HG02759 (cell line): ENCODE results near the gene PIPOX.

Experiments used
- ATAC-seq: cut with Tn5 transposase; IDR thresholded peaks from one replicate; pipeline ENCODE4 v1.9.1; 2021; ENCODE audit warnings: mild to moderate bottlenecking, moderate library complexity; ENCODE audit not compliant: unreplicated experiment

Gene PIPOX

DNA sequence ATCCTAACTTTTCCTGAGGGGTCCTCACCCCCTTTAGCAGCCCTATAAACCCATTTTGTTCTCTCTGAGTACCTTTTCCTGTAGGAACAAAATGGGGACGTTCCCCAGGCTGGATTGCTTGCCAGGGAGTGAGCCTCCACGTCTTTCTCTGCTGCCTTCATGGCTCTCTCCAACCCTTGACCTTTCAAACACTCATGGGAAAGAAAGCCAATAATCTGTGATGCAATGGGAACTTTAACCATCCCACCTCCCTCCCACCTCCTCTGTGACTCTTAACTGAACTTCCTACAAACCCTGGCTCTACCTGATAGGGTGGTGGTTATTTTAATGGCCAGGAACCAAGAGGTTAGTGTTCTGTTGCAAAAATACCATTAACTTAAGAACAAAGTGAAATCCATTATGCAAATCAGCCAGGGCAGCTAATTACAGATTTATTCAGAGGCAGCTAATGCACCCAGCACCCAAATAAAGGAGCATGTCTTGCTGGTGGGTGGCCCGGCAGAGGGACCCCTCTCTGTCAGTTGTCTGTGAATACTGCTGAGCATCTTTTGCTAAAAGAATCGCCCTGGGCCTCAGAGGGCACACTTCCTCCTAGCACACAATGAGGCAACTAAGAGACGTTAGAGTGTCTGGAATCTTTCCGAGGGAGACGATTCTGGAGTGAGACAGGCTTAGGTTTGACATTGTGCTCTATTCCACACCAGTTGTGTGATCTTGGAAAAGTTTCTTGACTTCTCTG lies 3.0 kb downstream of the PIPOX start:
- ATAC-seq, result no peak

DNA sequence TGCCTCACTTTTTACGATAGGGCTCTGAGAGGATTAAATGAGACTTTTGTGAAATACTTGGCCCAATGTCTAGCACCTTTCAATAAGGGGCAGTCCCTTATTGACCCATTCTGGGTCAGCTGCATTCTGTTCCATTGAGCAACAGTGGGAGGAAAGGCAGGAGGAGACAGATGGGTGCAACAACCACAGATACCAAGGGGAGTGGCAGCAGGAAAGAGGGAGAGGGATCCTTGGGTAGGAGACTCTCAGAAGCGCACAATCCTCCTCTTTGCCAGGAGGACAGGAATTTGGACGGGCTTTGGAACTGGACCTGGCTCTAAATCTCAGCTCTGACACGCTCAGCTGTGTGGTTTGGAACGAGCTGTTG lies 3.5 kb downstream of the PIPOX start:
- ATAC-seq, result no peak

DNA sequence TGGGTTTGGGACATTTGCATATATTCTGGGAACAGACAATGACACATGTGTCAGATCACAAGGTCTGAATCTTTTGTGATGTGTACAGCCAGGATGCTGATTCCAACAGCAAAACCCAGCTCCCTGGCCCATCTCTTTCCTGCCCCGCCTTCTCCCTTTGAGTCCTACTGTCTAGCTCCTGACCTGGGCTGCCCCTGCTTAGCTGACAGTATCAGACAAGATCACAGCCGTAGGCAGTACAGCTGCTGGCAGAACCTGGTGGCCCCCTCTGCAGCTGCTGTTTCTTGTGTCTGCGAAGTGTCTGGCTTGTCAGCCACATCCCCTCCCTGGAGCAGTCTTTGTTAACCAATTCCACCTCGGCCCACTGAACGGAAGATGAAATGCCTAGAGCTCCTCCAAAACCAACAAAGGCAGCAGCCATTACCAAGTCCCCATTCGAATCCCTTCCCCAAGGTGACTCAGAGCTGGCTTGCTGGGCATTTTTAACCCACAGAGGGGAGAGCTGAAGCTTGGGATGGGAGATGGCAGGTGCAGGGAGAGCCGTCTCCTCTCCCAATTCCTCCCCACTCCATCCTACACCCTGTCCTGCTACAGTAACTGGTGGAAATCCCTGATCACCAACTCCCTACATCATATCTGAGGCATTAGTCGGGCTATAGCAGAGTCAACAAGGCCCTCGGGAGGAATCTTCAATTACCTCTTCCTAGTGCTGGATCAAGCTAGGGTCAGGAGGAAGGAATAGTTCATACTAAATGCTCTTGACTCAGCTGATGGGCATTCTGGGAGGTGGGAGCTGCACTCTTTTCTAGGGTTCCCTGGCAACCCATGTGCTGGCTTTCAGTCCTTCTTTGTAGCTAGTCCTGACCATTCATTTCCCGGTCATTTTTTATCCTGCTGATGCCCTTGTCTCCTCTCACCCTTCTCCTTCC lies 5.8 kb downstream of the PIPOX start:
- no peak for ATAC-seq

DNA sequence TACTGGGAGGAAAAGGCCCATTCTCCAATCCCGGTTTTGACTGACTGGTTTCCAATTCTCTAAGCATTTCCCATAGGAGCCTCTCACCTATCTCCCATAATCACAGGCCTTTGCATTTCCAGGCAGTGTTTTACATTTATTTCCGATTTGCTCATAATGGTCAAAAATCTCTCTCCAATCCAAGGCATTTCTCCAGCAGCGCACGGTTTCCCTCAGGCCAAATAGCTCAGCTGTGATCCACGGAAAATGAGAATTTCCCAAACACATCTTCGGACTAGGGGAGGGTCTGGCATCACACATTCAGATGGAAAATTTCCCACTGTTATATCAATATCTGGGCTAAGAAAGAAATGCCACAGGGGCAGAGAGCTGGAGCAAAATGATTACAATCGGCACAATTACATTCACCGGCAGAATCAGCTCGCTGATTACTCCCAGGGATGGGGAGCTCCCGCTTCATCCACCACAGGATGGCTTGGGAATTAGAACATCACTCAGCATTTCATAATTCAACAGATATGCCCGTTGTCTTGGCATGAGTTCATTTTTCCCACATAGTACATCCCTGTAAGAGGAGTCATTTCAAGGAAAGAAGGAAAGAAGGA lies 6.7 kb downstream of the PIPOX start:
- no peak for ATAC-seq

DNA sequence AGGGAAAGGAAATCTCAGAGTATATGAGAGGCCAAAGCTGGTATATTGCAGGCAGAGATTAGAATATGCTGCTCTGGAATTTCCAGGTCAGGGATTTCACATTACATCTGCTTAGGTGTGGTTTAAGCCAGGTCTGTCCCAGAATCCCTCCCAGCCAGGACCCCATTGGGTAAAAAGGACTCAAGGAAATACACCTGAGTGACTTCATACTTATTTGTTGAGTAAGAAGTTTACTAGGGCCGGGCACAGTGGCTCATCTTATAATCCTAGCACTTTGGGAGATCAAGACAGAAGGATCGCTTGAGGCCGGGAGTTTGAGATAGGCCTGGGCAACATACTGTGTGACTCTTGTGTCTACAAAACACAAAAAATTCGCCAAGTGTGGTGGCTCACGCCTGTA lies 7.2 kb downstream of the PIPOX start:
- no peak for ATAC-seq

DNA sequence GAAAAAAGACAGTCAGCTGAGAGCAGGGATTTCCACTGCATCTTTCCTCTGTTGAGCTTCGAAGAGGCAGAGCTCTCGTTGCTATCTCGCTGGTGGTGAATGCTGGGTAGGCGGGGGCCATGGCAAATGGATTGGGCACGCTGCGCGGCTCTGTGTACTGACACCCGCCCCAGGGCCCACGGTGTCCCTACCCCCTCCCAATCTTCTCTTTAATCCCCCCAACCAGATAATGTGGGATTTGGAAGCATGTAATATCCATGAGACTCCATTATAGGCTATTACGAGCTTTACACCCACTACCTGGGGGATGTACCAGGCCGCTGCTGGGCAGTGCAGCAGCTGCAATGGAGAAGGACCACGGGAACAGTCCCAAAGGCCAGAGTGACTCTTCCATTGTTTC lies 8.3 kb downstream of the PIPOX start:
- ATAC-seq, result no peak

DNA sequence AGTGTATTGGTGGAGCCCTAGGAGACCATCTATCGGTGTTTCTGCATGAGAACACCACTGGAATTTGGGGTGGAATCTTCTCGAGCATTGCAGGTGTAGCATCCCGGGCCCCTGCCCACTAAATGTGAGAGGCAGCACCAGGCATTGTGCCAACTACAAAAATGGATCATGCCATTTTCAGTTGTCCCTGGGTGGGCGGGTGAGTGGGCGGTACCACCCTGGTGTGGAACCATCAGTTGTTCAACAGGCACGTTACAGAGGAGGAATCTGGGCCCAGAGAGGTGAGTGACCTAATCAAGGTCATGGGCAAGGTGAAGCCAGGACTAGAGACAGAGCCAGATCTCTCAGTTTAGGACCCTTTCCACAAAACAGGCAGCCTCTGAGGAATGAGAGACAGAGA lies 8.8 kb downstream of the PIPOX start:
- ATAC-seq, result no peak

DNA sequence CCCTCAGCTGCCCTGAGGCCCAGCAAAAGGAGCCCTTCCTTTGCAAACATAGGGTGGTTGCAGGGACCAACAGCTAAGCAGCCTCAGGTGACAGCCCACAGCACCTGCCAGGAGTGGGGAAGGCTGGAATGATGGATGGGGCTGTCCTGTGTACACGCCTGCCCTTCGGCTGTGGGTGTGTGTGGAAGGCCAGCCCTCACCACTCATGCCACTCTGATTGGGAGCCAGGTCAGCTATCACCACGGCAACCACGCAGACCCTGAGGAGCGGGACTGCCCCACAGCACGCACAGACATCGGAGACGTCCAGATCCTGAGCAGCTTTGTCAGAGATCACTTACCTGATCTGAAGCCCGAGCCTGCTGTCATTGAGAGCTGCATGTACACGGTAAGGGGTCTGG lies 11.9 kb downstream of the PIPOX start:
- no peak for ATAC-seq

DNA sequence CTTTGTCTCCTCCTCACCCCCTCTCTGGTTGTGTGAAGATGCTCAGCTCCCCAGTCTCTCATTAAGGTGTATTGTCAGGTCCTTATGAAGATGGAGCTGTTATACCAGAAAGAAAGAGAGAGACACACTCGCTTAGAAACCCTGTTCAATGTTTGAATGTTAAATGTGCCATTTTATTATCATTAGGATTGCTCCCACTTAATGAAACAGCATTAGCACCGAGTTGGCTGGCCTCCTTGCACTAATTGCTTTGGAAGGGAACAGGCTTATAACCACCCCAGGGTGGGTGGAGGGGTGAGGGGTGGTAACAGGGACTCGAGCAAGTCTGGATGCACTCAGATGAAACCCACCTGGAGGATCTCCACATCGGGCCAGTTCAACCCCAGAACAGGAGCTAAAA lies 14.4 kb downstream of the PIPOX start:
- no peak for ATAC-seq

DNA sequence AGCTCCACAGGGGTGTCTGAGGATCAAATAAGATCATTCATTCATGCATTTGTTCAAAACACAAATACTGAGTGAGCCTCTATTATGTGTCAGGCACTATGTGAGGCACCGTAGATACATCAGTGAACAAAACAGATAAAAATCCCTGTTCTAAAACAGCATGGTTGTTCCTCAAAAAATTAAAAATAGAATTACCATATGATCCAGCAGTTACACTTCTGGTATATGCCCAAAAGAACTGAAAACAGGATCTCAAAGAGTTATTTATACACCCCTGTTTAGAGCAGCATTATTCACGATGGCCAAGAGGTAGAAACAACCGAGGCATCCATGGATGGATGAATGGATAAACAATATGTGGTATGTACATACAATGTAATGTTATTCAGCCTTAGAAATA lies 15.4 kb downstream of the PIPOX start:
- ATAC-seq, result no peak

DNA sequence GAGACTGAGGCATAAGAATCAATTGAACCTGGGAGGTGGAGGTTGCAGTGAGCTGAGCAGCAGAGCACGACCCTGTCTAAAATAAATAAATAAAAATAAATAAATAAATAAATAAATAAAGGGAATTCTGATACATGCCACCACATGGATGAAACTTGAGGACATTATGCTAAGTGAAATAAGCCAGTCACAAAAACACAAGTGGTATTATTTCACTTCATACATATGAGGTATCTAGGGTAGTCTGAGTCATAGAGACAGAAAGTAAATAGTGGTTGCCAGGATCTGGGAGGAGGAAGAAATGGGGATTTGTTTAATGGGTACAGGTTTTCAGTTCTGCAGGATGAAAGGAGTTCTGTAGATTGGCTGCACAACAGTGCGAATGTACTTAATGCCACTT lies 16.3 kb downstream of the PIPOX start:
- no peak for ATAC-seq

DNA sequence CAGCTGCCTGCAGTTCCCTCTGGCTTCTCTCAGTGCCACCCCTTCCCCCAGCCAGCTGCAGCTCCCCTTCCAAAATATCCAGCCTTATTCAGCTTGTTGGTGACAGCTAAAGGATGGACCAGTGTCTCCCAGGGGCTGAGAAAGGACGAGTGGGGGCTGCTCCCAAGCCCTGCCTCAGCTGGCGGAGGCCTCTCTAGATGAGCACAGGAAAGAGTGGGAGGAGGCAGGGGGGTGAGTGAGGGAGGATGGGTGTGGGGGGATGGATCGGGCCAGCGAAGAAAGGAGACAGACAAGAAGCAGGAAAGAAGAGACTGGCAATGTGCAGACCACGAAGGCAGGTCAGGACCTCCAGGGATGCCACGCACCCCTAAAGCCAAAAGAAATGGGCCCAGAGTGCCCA lies 17.5 kb downstream of the PIPOX start:
- ATAC-seq, result no peak

DNA sequence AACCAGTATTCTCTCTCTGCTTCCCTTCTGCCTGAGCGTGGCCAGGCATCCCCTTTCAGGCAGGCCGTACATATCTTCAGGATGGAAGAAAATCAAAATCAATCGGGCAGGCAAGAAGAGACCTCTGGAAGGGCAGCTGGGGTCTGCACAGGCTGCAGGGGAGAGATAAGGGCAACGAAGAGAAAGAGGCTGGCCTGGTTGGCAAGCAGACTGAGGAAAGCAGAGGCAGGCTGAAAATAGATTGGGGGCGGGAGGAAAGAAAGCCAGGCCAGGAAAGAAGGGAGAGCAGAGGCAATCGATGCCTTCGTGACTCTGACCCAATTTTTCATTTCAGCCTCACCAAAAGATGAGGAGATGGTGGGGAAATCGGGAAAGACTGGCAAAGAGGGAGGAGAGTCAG lies 18.1 kb downstream of the PIPOX start:
- no peak for ATAC-seq

DNA sequence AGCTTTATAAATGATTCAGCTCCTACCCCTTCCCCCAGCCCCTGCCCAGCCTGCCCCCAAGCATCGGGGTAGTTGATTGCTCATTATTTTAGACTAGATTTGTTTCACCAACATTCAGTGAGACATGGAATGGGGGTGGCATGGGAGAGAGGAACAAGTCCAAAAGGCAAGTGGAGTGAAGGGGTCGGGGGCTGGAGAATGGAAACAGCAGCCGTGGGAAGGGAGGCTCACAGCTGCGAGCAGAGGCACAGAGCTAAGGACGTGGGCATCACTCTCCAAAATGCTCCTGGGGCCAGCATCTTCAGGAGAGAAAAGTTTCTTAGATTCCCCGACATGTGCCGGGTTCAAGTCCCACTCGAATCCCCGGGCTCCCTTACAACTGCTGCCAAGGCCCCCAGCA lies 19.3 kb downstream of the PIPOX start:
- no peak for ATAC-seq

DNA sequence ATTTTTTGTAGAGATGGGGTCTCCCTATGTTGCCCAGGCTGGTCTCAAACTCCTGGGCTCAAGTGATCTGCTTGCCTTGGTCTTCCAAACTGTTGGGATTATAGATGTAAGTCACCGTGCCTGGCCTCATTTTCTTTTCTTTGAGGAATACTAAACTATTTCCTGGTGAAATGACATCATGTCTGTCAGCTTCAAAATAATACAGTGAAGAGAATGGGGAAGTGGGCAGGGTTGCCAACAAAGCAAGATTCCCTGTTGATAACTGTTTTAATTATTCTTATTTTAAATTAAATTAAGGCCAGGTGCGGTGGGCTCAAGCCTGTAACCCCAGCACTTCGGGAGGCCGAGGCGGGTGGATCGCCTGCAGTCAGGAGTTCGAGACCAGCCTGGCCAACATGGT lies 21.1 kb downstream of the PIPOX start:
- ATAC-seq, result no peak

DNA sequence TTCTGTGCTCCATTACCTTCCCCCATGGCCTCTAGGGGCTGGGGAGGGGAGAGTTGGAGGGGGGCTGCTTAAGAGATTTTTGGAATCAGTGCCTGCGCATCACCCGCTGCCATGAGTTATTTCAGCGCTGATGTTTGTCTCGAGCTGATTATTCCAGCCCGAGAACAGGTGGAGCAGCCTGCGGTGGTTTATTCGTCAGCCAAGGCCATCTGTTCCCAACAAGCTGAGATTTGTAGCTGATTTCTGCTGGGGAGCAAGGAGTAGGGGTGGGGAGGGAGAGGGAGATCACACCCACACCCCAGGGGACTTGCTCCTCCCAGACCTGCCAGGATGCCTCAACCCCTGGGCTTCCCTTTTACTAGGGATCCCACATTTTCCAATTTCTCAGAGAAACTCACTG lies 23.1 kb downstream of the PIPOX start:
- no peak for ATAC-seq

DNA sequence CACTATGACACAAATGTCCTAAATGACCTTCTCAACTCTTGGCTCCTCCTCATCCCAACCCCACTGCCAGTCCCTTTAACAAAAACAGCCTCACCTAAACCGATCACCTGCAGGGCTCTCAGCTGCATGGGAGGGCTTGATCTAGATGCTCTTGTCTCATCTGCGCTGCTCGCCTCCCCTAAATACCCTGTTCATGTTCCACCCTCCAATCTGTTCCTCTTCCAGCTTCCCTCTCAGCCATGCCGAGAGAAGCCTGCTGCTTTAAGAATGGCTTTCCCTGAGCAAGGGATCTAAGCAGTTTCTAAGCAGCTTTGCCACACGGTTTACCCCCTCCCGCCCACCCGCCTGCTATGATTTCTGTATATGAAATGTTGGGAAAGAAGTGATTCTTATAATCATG lies 23.7 kb downstream of the PIPOX start:
- ATAC-seq, result no peak

DNA sequence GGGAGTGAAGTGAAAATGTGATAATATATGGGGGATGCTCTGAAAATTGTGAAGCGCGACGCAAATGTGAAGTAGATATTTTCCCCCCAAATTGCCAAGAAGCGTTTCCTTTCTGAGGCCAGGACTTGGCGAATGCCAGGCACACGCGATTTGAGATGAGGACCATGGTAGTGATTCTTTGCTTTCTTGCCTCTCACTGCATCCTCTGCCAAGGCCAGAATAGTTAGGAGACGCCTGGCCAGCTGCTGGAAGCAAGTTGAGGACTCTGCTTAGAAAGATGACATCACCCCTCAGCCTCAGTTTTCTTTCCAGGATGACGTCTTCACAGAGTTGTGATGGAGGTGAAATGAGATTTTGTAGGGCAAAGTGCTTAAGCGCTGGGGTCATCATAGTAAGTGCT lies 25.9 kb downstream of the PIPOX start:
- ATAC-seq, result no peak

DNA sequence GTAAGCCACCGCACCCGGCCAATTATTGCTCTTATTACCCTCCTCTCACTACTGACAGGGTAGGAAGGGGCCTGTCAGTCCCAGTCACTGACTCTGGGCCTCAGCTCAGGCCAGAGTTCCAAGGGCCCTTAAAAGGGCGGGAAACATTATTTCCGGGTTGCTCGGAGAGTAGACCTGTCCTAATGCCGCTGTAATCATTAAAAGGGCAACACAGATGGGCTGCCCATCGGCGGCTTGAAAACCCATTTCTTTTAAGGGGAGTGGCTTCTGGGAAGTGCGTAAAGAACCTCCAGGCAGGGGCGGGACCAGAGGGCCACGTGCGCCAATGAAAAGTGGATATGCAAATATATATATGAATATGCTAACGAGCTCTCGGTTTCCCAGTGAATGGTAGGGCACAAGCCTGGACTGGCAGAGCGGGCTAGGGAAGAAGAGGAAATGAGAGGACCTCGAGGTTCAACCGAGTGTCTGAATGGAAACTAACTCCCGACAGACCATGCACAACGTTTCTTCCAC lies 26.6 kb downstream of the PIPOX start:
- ATAC-seq, result no peak

DNA sequence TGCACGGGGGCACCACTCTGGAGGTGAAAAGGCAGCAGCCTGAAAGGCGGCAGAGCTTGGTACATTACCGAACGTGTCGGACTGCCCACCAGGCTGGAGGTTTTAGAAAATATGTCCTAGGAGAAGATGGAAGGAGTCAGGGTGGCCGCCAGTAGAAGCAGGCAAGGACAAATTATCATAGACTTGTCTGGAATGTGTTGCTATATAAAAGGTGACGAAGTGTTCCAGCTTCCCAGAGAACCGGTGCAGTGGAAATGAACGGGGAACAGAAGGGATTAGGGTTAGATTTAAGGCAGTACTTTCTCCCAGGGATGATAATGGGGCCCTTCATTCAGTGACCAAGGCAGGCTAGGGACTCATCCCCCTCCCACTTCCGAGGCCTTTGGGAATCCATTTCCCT lies 27.4 kb downstream of the PIPOX start:
- no peak for ATAC-seq

DNA sequence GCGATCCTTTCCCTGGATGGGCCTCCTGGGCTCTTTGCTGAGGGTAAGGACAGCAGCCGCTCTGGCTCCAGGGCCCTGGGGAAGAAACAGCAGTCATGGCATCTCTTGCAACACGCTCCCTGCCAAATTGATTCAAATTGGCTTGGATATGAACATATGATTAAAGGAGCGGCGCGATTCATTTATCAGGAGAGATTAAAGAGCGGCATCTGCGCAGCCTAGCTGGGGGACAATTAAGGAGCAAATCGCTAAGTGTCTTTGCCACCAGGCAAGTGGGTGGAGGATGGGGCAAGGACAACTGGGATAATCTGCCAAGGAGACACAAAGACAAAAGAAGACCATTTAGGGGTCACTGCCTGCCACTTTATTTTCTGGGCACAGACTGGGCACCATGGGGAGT lies 27.8 kb downstream of the PIPOX start:
- ATAC-seq, result no peak

DNA sequence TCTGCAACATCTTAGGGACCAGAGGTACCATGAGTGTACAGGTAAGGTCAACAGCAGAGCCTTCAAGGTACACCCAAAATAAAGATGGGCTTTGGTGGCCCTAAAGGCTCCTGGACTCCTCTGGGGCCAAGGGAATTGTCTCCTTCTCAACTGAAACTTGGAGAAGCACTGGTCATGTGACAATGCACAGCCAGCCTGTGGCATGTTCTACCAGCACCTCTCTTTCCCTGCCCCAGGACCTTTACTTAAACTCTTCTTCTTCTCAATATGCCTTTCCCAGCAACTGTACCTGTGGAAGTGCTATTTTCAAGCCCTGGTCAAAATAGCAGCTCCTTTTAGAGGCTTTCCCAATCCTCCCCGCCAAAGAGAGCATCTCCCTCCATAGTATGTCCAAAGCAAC lies 28.4 kb downstream of the PIPOX start:
- ATAC-seq, result no peak
